Smooth muscle cell (in vitro differentiated cells): Measurements from ENCODE around the gene LENG9. TPM values are rescaled to one million over a fixed set of nuclear protein-coding genes. Genes with fewer than 3 reads are reported as not detected.

Experiments used
- DNase-seq: peaks from one replicate; lab custom pipeline; 2025; ENCODE audit not compliant: unreplicated experiment; lab: John Stamatoyannopoulos, UW
- H2AFZ ChIP-seq: fragments of 200-600 bp; sonication (generic); 2 replicates; pipeline ENCODE4 v1.6.0; 2016; ENCODE audit warnings: antibody characterized with exemption, low read depth, mild to moderate bottlenecking
- H3F3A ChIP-seq: fragments of 200-600 bp; sonication (generic); 2 replicates; pipeline ENCODE4 v1.6.0; 2017; ENCODE audit warnings: antibody characterized with exemption, low read depth
- H3K27ac ChIP-seq: fragments of 200-600 bp; sonication (generic); 2 replicates; pipeline ENCODE4 v1.5.1; 2016; ENCODE audit warnings: low read depth, mild to moderate bottlenecking
- H3K27me3 ChIP-seq: fragments of 200-600 bp; sonication (generic); 2 replicates; pipeline ENCODE4 v1.6.1; 2016; ENCODE audit warnings: low read depth, mild to moderate bottlenecking
- H3K36me3 ChIP-seq: fragments of 200-600 bp; sonication (generic); 2 replicates; pipeline ENCODE4 v1.5.1; 2016; ENCODE audit warnings: low read depth
- H3K4me1 ChIP-seq: fragments of 200-600 bp; sonication (generic); 2 replicates; pipeline ENCODE4 v1.5.1; 2016; ENCODE audit warnings: low read depth
- H3K4me2 ChIP-seq: fragments of 200-600 bp; sonication (generic); 2 replicates; pipeline ENCODE4 v1.6.0; 2016; ENCODE audit warnings: mild to moderate bottlenecking
- H3K4me3 ChIP-seq: fragments of 200-600 bp; sonication (generic); 2 replicates; pipeline ENCODE4 v1.5.1; 2016; ENCODE audit warnings: mild to moderate bottlenecking
- H3K79me2 ChIP-seq: fragments of 200-600 bp; sonication (generic); 2 replicates; pipeline ENCODE4 v1.6.0; 2016; ENCODE audit warnings: low read depth, mild to moderate bottlenecking
- H3K9ac ChIP-seq: fragments of 200-600 bp; sonication (generic); 2 replicates; pipeline ENCODE4 v1.6.0; 2016; ENCODE audit warnings: low read depth
- H3K9me3 ChIP-seq: fragments of 200-600 bp; sonication (generic); replicated peaks from 2 replicates; pipeline ENCODE4 v1.5.1; 2016; ENCODE audit warnings: low read depth
- H4K20me1 ChIP-seq: fragments of 200-600 bp; sonication (generic); 2 replicates; pipeline ENCODE4 v1.6.0; 2016; ENCODE audit warnings: low read depth
- CTCF ChIP-seq: fragments of 200-600 bp; sonication (generic); IDR thresholded peaks from 2 replicates; pipeline ENCODE4 v1.5.1; 2017; ENCODE audit warnings: borderline replicate concordance, mild to moderate bottlenecking, antibody characterized with exemption; ENCODE audit not compliant: insufficient read depth, poor library complexity, severe bottlenecking
- WGBS: methylation state at CpG from one replicate; pipeline ENCODE4 v1.1.7; 2016; ENCODE audit warnings: low lambda C conversion rate; 5-methylcytosine and 5-hydroxymethylcytosine counted together
- polyA plus RNA-seq: library from polyadenylated mRNA; unstranded; fragments of >200 nt; fragmentation: Nextera tagmentation; extraction: Ambion mirVana; gene quantifications from 2 replicates; pipeline ENCODE4 v1.2.1, GENCODE V29; 2016
- total RNA-seq: library from RNA; depleted of rRNA; stranded (reverse); fragments of >200 nt; gene quantifications from 2 replicates; pipeline ENCODE4 v1.2.3, GENCODE V29; 2014

The LENG9 gene
- total and polyA plus RNA-seq, 2 experiments from 2014 or later = 0.57 to 4.1 TPM

DNA sequence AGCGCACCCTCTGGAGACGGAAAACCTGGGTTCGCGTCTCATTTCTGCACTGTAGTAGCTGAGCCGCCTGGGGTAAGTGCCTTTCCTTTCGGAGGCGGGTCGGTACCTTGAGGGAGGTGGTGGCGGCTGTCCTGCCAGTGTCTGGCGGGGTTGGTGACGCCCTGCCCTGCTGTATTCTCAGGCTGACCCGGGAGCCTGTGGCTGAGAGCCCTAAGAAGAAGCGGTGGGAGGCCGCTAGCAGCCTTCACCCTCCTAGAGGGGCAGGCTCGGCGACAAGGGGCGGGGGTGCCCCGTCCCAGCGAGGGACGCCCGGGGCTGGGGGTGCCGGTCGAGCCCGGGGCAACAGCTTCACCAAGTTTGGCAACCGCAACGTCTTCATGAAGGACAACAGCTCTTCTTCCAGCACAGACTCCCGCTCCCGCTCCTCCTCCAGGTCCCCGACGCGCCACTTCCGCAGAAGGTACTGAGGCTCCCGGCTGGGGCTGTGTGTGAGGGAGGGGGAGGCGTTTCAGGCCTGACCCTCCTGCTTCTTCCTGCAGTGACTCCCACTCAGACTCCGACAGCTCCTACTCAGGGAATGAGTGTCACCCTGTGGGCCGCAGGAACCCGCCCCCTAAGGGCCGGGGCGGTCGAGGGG, 7.7 kb downstream of the LENG9 start:
- Histone ChIP-seq H3K27me3 (no peaks in the 10 kb centered on the region), H3K9me3 (no peaks in the 10 kb centered on the region), H3K36me3 (peaks cover 11% of the 10 kb centered on the region), H3F3A (peaks cover 15% of the 10 kb centered on the region), H3K4me1 (peaks cover 4% of the 10 kb centered on the region), H3K27ac (no peak overlapping the region), H2AFZ (no peak overlapping the region), H3K9ac (no peak overlapping the region), H3K4me3 (no peak overlapping the region), H3K4me2 (no peak overlapping the region), H3K79me2 (peaks cover 79% of the 10 kb centered on the region), H4K20me1 (peaks cover 100% of the 10 kb centered on the region)
- no peak for TF ChIP-seq CTCF
- DNase-seq = no peak
- 99% methylated on average over 37 of the region's 40 CpGs for WGBS

- Histone ChIP-seq H3K36me3 (peaks cover 11% of the 10 kb centered on the region), H3K27ac (no peak overlapping the region), H3K9me3 (no peaks in the 10 kb centered on the region), H3K4me3 (no peak overlapping the region), H2AFZ (no peak overlapping the region), H3K4me2 (no peak overlapping the region), H3K27me3 (no peaks in the 10 kb centered on the region), H3K79me2 (peaks cover 88% of the 10 kb centered on the region), H3F3A (peaks cover 13% of the 10 kb centered on the region), H3K9ac (no peak overlapping the region), H4K20me1 (peaks cover 100% of the 10 kb centered on the region), H3K4me1 (peaks cover 12% of the 10 kb centered on the region)
- DNase-seq = no peak
- WGBS = 95% methylated on average over 33 of the region's 33 CpGs
- no peak for TF ChIP-seq CTCF
Observed at GRCh38 chr19:54454781-54455675, 8.6 kb downstream of the LENG9 start.

DNA sequence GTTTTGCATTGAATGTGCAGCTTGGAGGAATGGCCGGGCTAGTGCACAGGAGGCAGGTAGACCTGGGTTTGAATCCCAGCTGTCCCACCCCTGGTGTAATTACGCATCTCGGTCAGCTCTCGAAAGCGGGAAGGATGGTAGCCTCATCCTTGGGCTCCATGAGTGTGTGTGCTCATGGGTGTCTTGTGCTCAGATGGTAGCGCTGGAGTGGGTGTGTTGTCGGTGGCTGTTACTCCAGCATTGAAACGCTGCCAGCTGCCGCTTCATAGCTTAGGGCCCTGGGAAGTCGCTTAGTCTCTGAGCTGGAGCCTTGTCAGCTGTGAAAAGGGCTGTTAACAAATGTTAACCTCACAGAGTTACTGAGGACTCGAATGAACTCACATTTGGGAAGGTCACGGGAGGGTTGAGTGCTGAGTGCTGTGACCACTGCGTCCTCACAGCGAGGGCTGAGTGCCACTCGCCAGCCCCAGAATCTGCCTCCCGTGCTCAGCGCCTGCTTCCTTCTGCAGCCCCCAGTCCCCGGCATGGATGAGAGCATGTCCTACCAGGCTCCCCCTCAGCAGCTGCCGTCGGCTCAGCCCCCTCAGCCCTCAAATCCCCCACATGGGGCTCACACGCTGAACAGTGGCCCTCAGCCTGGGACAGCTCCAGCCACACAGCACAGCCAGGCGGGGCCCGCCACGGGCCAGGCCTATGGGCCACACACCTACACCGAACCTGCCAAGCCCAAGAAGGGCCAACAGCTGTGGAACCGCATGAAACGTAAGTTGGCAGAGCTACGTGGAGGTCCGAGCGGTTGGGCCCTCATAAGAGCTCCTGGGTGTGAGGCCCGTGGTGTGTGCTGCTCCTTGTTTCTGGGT, 9.4 kb downstream of the LENG9 start:
- TF ChIP-seq CTCF = no peak
- Histone ChIP-seq H3K9ac (no peak overlapping the region), H3K79me2 (peaks cover 92% of the 10 kb centered on the region), H3K4me1 (peaks cover 13% of the 10 kb centered on the region), H3F3A (peaks cover 7% of the 10 kb centered on the region), H4K20me1 (peaks cover 99% of the 10 kb centered on the region), H3K9me3 (no peaks in the 10 kb centered on the region), H3K4me2 (no peak overlapping the region), H3K36me3 (peaks cover 11% of the 10 kb centered on the region), H3K27ac (no peak overlapping the region), H2AFZ (no peak overlapping the region), H3K4me3 (no peak overlapping the region), H3K27me3 (no peaks in the 10 kb centered on the region)
- DNase-seq = no peak
- 96% methylated on average over 25 of the region's 31 CpGs for WGBS
